Muscle of arm (tissue), 14 donors: Measurements from ENCODE around the gene DNASE1L1. TPM values are rescaled to one million over a fixed set of nuclear protein-coding genes. Genes with fewer than 3 reads are reported as not detected.

ENCODE experiments used
- DNase-seq: peaks from one replicate; pipeline ENCODE4 v3.0.0-alpha.2; 2013
- long read RNA-seq, 11 donors: transcript quantifications; one replicate each; lab custom pipeline, GENCODE V29; 2026
- polyA plus RNA-seq, 12 donors: library from polyadenylated mRNA; unstranded; fragments of 120-200 nt; gene quantifications; one replicate each; pipeline ENCODE4 v1.2.1, GENCODE V29; 2013; ENCODE audit not compliant: insufficient read length in 12 of 12

The DNASE1L1 gene
- 10 to 100 TPM in 11 of 12 donors, not detected in 1; 14.4 to 51.4 (median 34.6) TPM for polyA plus RNA-seq
- long read RNA-seq, donor 1, transcript DNASE1L1-203 (8 exons, 2,110 nt): major isoform, 7 of 377 reads
- long read RNA-seq, donor 1, partial matches to known transcripts: 367 of 377 reads
- long read RNA-seq, donor 1, other reads (novel, unspliced or antisense): 0 of 377 reads
- long read RNA-seq, donor 2, transcript DNASE1L1-203 (8 exons, 2,110 nt): major isoform, 10 of 22 reads
- long read RNA-seq, donor 2, partial matches to known transcripts: 9 of 22 reads
- long read RNA-seq, donor 2, other reads (novel, unspliced or antisense): 0 of 22 reads
- long read RNA-seq, donor 3, transcript DNASE1L1-203 (8 exons, 2,110 nt): major isoform, 6 of 6 reads
- long read RNA-seq, donor 3, partial matches to known transcripts: 0 of 6 reads
- long read RNA-seq, donor 3, other reads (novel, unspliced or antisense): 0 of 6 reads
- long read RNA-seq, donor 4, partial matches to known transcripts: 0 of 3 reads
- long read RNA-seq, donor 4, other reads (novel, unspliced or antisense): 0 of 3 reads
- long read RNA-seq, donor 5, transcript DNASE1L1-203 (8 exons, 2,110 nt): major isoform, 13 of 35 reads
- long read RNA-seq, donor 5, partial matches to known transcripts: 19 of 35 reads
- long read RNA-seq, donor 5, other reads (novel, unspliced or antisense): 0 of 35 reads
- long read RNA-seq, donor 6, partial matches to known transcripts: 0 of 4 reads
- long read RNA-seq, donor 6, other reads (novel, unspliced or antisense): 0 of 4 reads
- long read RNA-seq, donor 7, partial matches to known transcripts: 16 of 18 reads
- long read RNA-seq, donor 7, other reads (novel, unspliced or antisense): 0 of 18 reads
- long read RNA-seq, donor 8, transcript DNASE1L1-203 (8 exons, 2,110 nt): major isoform, 16 of 23 reads
- long read RNA-seq, donor 8, partial matches to known transcripts: 5 of 23 reads
- long read RNA-seq, donor 8, other reads (novel, unspliced or antisense): 0 of 23 reads
- long read RNA-seq, donor 9, partial matches to known transcripts: 0 of 3 reads
- long read RNA-seq, donor 9, other reads (novel, unspliced or antisense): 0 of 3 reads
- long read RNA-seq, donor 10, transcript DNASE1L1-203 (8 exons, 2,110 nt): major isoform, 18 of 25 reads
- long read RNA-seq, donor 10, partial matches to known transcripts: 6 of 25 reads
- long read RNA-seq, donor 10, other reads (novel, unspliced or antisense): 0 of 25 reads
- long read RNA-seq, donor 11, transcript DNASE1L1-203 (8 exons, 2,110 nt): major isoform, 6 of 7 reads
- long read RNA-seq, donor 11, partial matches to known transcripts: 0 of 7 reads
- long read RNA-seq, donor 11, other reads (novel, unspliced or antisense): 0 of 7 reads

- no peak for DNase-seq
Measured at GRCh38 chrX:154409222-154409871, at the start of gene DNASE1L1. Gene DNASE1L1, minus strand, starts transcription at chrX:154409254. Its CDS starts 3,686 bp downstream, at chrX:154405568.

- DNase-seq: no peak
Measured at GRCh38 chrX:154458116-154458953, 49.3 kb upstream of the DNASE1L1 start, which contains the start of gene PLXNA3. Gene PLXNA3, plus strand, starts transcription at chrX:154458281. Its CDS starts 1,903 bp downstream, at chrX:154460184.

- no peak for DNase-seq
Measured at GRCh38 chrX:154457491-154458115, 48.5 kb upstream of the DNASE1L1 start.

- no peak for DNase-seq
Measured at GRCh38 chrX:154452823-154453222, 43.8 kb upstream of the DNASE1L1 start.

- DNase-seq: no peak
Measured at GRCh38 chrX:154450312-154450711, 41.3 kb upstream of the DNASE1L1 start.

GRCh38 chrX:154449618-154450017 lies 40.6 kb upstream of the DNASE1L1 start:
- DNase-seq: no peak

- no peak for DNase-seq
Measured at GRCh38 chrX:154448484-154448883, 39.4 kb upstream of the DNASE1L1 start.

GRCh38 chrX:154446430-154446829 lies 37.4 kb upstream of the DNASE1L1 start:
- no peak for DNase-seq

GRCh38 chrX:154445776-154446175 lies 36.7 kb upstream of the DNASE1L1 start:
- DNase-seq: no peak

- DNase-seq: no peak
Measured at GRCh38 chrX:154444755-154445246, 35.7 kb upstream of the DNASE1L1 start.

- peak; percentile 57 for DNase-seq
Measured at GRCh38 chrX:154443992-154444754, 35.1 kb upstream of the DNASE1L1 start, which contains the start of gene FAM50A. Gene FAM50A, plus strand, starts transcription at chrX:154444141. Its CDS starts 95 bp downstream, at chrX:154444236.

- no peak for DNase-seq
Measured at GRCh38 chrX:154443479-154443910, 34.4 kb upstream of the DNASE1L1 start.

GRCh38 chrX:154441984-154442707 lies 33.1 kb upstream of the DNASE1L1 start:
- DNase-seq: no peak

GRCh38 chrX:154441564-154441963 lies 32.5 kb upstream of the DNASE1L1 start:
- DNase-seq: no peak

- no peak for DNase-seq
Measured at GRCh38 chrX:154440623-154441357, 31.7 kb upstream of the DNASE1L1 start.

- DNase-seq: no peak
Measured at GRCh38 chrX:154439841-154440240, 30.8 kb upstream of the DNASE1L1 start.
